Measurements from ENCODE around the gene RPL39L.

Gene RPL39L

DNA sequence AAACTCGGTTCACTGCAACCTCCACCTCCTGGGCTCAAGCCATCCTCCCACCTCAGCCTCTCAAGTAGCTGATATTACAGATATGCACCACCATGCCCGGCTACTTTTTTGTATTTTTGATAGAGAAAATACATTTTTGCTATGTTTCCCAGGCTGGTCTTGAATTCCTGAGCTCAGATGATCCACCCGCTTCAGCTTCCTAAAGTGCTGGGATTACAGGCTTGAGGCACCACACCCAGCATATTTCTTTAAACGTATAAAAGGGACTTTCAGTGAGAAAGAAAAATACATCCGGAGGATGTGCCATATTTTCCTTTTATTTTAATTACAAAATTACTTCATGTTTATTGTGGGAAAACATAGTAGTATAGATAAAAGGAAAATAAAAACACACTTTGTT lies 55.2 kb downstream of the RPL39L start:
- Histone ChIP-seq H3K27ac (ENCODE audit: insufficient read depth, low read length, poor library complexity, severe bottlenecking) (no peak overlapping the region), H3K4me1 (ENCODE audit: control insufficient read depth, insufficient read depth, low read length, poor library complexity, severe bottlenecking) (no peaks in the 10 kb centered on the region), H3K36me3 (ENCODE audit: control insufficient read depth, insufficient read depth, low read length) (no peaks in the 10 kb centered on the region), H3K4me3 (ENCODE audit: insufficient read depth, low read depth, low read length, poor library complexity, severe bottlenecking) (no peak overlapping the region), H3K9me3 (ENCODE audit: control insufficient read depth, low read length) (no peaks in the 10 kb centered on the region), H3K27me3 (replicated peaks; ENCODE audit: control insufficient read depth, insufficient read depth, low read length, poor library complexity, severe bottlenecking) (no peaks in the 10 kb centered on the region)
- DNase-seq, result no peak

DNA sequence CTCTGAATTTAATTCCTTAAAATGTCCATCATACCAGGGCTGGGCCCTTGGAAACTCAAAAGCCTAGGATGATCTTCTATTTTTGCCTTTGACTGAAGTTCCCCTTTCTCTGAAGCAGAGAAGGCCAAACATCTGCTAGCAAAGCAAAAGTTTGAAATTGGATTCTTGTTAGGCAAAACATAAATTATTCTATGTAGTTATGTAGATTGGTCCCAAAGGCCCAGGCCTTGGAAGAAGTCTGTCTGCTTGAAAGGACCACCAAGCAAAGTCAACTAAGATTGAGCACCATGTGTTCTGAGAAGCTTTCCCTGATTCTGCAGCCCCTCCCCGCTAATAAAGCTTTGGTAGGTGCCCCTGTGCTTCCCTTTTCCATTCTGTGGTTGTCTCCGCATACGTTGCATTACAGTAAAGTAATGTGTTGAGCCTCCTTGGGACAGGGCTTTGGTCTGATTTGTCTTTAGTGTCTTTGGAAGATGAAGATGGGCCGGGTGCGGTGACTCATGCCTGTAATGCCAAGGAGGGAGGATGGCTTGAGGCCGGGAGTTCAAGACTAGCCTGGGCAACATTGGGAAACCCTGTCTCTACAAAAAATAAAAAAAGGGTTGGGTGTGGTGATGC lies 56.4 kb downstream of the RPL39L start:
- H3K27ac ChIP-seq (ENCODE audit: insufficient read depth, low read length, poor library complexity, severe bottlenecking), result no peak overlapping the region
- no peaks in the 10 kb centered on the region for H3K27me3 ChIP-seq (replicated peaks; ENCODE audit: control insufficient read depth, insufficient read depth, low read length, poor library complexity, severe bottlenecking)
- H3K4me3 ChIP-seq (ENCODE audit: insufficient read depth, low read depth, low read length, poor library complexity, severe bottlenecking), result no peak overlapping the region
- peaks cover 2% of the 10 kb centered on the region for H3K36me3 ChIP-seq (ENCODE audit: control insufficient read depth, insufficient read depth, low read length)
- H3K4me1 ChIP-seq (ENCODE audit: control insufficient read depth, insufficient read depth, low read length, poor library complexity, severe bottlenecking), result no peaks in the 10 kb centered on the region
- DNase-seq, result no peak
- H3K9me3 ChIP-seq (ENCODE audit: control insufficient read depth, low read length), result no peaks in the 10 kb centered on the region

DNA sequence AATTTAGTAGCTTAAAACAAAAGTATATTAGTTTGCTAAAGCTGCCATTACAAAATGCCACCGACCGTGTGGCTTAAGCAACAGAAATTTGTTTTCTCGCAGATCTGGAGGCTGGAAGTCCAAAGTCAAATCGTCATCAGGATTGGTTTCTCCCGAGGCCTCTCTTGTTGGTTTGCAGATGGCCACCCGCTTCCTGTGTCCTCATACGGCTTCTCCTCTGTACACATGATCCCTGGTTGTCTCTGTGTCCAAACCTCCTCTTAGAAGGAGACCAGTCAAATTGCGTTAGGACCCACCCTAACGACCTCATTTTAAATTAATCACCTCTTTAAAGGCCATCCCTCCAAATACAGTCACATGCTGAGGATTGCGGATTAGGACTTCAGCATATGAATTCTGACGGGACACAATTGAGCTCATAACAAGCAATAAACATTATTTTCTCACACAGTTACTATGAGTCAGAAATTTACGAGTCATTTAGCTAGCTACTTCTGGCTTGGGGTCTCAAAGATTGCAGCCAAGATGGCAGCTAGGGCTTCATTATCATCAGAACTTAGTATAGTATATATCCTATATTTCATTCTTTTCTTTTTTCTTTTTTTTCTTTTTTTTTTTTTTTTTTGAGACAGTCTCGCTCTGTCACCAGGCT lies 58.4 kb downstream of the RPL39L start:
- H3K4me3 ChIP-seq (ENCODE audit: insufficient read depth, low read depth, low read length, poor library complexity, severe bottlenecking), result no peak overlapping the region
- H3K4me1 ChIP-seq (ENCODE audit: control insufficient read depth, insufficient read depth, low read length, poor library complexity, severe bottlenecking), result no peaks in the 10 kb centered on the region
- H3K27me3 ChIP-seq (replicated peaks; ENCODE audit: control insufficient read depth, insufficient read depth, low read length, poor library complexity, severe bottlenecking), result no peaks in the 10 kb centered on the region
- no peaks in the 10 kb centered on the region for H3K9me3 ChIP-seq (ENCODE audit: control insufficient read depth, low read length)
- DNase-seq, result no peak
- H3K27ac ChIP-seq (ENCODE audit: insufficient read depth, low read length, poor library complexity, severe bottlenecking), result no peak overlapping the region
- peaks cover 21% of the 10 kb centered on the region for H3K36me3 ChIP-seq (ENCODE audit: control insufficient read depth, insufficient read depth, low read length)

DNA sequence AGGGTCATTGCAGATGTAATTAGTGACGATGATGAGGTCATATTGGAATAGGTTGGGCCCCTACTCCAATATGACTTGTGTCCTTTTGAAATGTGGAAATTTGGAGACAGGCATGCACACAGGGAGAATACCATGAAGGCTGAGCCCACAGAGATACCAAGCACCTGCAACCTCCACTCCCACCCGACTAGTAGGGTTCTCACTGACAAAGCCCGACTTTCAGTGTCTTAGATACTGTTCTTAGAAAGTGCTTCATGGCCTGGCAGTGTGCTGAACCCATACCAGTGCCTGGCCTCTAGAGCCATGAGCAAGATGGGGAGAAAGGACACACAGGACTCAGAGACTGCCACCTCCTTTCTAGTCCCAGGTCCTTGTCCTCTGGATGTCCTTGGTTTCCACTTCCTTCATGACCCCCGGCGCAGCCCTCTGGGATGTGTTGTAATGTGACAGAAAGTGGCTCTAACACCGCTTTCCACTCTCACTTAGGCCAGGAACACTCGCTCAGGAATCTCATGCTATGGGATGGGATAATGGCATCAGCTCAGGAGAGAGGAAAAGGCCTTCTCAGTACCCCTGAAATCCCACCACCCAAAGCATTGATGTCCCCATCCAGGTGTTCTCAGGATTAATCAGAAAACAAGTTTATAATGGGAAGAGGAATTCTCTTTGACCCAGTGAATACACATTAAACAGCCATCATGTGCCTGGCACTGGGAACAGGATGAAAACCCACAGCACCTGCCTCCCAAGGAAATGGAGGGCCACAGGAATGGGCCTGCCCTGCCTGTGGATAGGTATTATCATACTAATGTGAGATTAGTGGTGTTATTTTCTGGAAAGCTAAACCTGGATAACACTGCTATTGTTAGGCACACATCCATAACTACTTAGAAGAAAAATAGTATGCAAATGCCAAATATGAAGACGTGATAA lies 59.9 kb downstream of the RPL39L start:
- Histone ChIP-seq H3K4me3 (ENCODE audit: insufficient read depth, low read depth, low read length, poor library complexity, severe bottlenecking) (no peak overlapping the region), H3K36me3 (ENCODE audit: control insufficient read depth, insufficient read depth, low read length) (peaks cover 36% of the 10 kb centered on the region), H3K9me3 (ENCODE audit: control insufficient read depth, low read length) (no peaks in the 10 kb centered on the region), H3K27me3 (replicated peaks; ENCODE audit: control insufficient read depth, insufficient read depth, low read length, poor library complexity, severe bottlenecking) (no peaks in the 10 kb centered on the region), H3K4me1 (ENCODE audit: control insufficient read depth, insufficient read depth, low read length, poor library complexity, severe bottlenecking) (no peaks in the 10 kb centered on the region), H3K27ac (ENCODE audit: insufficient read depth, low read length, poor library complexity, severe bottlenecking) (no peak overlapping the region)
- DNase-seq, result no peak

DNA sequence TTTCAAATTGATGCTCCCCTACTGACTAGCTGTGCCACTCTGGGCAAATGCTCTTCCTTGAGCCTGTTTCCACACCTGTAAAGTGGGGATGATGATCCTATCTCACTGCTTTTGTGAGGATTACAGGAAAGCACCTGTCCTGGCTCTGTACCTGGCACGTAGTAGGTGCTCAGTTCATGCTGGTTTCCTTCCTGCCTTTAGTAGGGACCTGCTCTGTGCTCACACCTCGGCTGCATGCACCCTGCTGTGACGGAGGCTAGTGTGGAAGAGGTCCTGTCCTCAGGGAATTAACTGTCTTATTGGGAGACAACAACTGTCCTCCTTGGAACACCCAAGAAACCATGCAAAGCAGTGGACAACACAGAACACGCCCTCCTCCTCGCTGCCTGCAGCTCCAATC lies 61.8 kb downstream of the RPL39L start:
- no peaks in the 10 kb centered on the region for H3K27me3 ChIP-seq (replicated peaks; ENCODE audit: control insufficient read depth, insufficient read depth, low read length, poor library complexity, severe bottlenecking)
- no peak overlapping the region for H3K4me3 ChIP-seq (ENCODE audit: insufficient read depth, low read depth, low read length, poor library complexity, severe bottlenecking)
- no peak overlapping the region for H3K27ac ChIP-seq (ENCODE audit: insufficient read depth, low read length, poor library complexity, severe bottlenecking)
- H3K36me3 ChIP-seq (ENCODE audit: control insufficient read depth, insufficient read depth, low read length), result peaks cover 54% of the 10 kb centered on the region
- H3K4me1 ChIP-seq (ENCODE audit: control insufficient read depth, insufficient read depth, low read length, poor library complexity, severe bottlenecking), result no peaks in the 10 kb centered on the region
- H3K9me3 ChIP-seq (ENCODE audit: control insufficient read depth, low read length), result no peaks in the 10 kb centered on the region
- no peak for DNase-seq

DNA sequence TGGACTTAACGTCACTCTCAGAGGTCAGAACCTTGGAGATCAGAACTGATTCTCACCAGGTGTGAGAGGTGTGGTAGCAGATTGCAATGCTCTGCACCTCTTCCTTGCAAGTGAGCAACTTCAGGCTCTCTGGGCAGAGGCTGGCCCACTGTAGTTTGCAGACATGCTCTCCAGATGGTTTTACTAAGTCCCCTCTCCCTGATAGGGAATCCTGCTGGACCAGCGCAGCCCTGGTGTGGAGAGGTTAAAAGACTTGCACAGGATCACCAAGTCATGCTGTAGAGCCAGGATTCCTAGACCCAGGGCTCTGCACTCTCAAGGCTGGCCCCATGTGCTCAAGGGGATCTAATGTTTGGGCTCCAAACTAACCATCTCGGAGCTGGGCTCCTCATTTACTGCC lies 62.2 kb downstream of the RPL39L start:
- no peaks in the 10 kb centered on the region for H3K9me3 ChIP-seq (ENCODE audit: control insufficient read depth, low read length)

DNA sequence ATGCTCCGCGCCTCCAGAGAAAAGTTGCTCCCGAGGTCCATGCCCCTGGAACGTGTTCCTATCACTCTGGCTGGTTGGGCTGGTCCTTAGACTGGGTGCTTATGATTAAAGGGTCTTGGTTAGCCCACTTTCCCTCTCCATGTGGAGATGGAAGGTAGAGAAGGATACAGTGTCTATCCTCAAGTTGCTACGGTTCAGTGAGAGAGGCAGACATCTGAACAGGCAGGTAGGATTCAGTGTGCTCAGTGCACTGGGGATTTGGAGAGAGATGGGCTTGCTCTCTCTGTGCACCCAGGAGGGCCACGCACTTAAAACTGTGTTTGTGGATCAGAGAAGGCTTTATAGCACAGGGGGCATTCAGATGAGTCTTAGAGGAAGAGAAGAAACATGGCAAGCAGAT lies 63.0 kb downstream of the RPL39L start:
- DNase-seq, result no peak
- no peaks in the 10 kb centered on the region for H3K4me1 ChIP-seq (ENCODE audit: control insufficient read depth, insufficient read depth, low read length, poor library complexity, severe bottlenecking)
- H3K27me3 ChIP-seq (replicated peaks; ENCODE audit: control insufficient read depth, insufficient read depth, low read length, poor library complexity, severe bottlenecking), result no peaks in the 10 kb centered on the region
- H3K4me3 ChIP-seq (ENCODE audit: insufficient read depth, low read depth, low read length, poor library complexity, severe bottlenecking), result no peak overlapping the region
- H3K36me3 ChIP-seq (ENCODE audit: control insufficient read depth, insufficient read depth, low read length), result peaks cover 57% of the 10 kb centered on the region
- no peaks in the 10 kb centered on the region for H3K9me3 ChIP-seq (ENCODE audit: control insufficient read depth, low read length)
- no peak overlapping the region for H3K27ac ChIP-seq (ENCODE audit: insufficient read depth, low read length, poor library complexity, severe bottlenecking)

More for the DNA sequence above, 62.2 kb downstream of the RPL39L start:
- H3K27me3 ChIP-seq (replicated peaks; ENCODE audit: control insufficient read depth, insufficient read depth, low read length, poor library complexity, severe bottlenecking), result no peaks in the 10 kb centered on the region
- peaks cover 57% of the 10 kb centered on the region for H3K36me3 ChIP-seq (ENCODE audit: control insufficient read depth, insufficient read depth, low read length)
- H3K4me3 ChIP-seq (ENCODE audit: insufficient read depth, low read depth, low read length, poor library complexity, severe bottlenecking), result no peak overlapping the region
- H3K4me1 ChIP-seq (ENCODE audit: control insufficient read depth, insufficient read depth, low read length, poor library complexity, severe bottlenecking), result no peaks in the 10 kb centered on the region
- no peak for DNase-seq
- no peak overlapping the region for H3K27ac ChIP-seq (ENCODE audit: insufficient read depth, low read length, poor library complexity, severe bottlenecking)

DNA sequence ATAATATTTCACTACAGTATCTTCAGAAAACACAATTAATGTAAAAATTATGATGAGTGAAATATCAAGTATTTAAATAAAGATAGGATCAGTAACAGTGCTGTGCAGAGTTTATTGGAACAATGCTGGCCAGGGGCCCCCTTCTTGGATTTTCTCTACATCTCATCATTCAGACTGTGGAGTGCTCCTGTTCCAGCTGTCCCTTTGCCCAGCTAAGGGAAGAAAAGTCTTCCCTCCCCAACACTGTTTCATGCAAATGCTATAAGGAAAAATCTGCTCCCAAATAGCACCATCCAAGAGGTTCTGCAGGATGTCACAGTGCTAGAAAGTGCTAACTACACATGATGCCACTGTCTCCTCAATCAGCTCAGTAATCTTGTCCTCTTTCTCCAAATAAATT lies 64.5 kb downstream of the RPL39L start:
- Histone ChIP-seq H3K4me3 (ENCODE audit: insufficient read depth, low read depth, low read length, poor library complexity, severe bottlenecking) (no peak overlapping the region), H3K4me1 (ENCODE audit: control insufficient read depth, insufficient read depth, low read length, poor library complexity, severe bottlenecking) (no peaks in the 10 kb centered on the region), H3K27me3 (replicated peaks; ENCODE audit: control insufficient read depth, insufficient read depth, low read length, poor library complexity, severe bottlenecking) (no peaks in the 10 kb centered on the region), H3K36me3 (ENCODE audit: control insufficient read depth, insufficient read depth, low read length) (peaks cover 70% of the 10 kb centered on the region), H3K9me3 (ENCODE audit: control insufficient read depth, low read length) (no peaks in the 10 kb centered on the region), H3K27ac (ENCODE audit: insufficient read depth, low read length, poor library complexity, severe bottlenecking) (no peak overlapping the region)
- no peak for DNase-seq

DNA sequence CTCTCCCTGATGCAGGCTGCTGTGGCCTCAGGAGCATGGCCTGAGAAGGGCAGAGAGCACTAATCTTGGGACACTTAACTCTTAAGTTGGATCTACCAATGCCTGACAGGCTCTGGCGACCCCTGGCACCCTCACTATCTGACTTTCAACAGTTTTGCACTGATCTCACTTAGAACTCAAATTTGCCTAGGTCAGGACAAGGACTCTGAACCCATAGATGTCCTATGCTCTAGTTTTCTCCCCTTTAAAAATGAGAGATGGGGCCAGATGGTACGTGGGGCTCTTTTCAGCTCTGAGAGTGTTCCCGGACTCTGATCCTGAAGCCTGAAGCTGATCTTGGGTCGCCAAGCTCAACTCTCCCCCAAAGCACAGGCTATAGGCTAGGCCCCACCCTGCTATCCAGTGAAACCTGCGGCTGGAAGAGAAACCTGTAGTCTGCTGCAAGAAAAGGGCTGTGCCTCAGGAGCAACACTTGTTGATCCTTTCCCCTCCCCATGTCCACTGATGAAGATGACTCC lies 65.7 kb downstream of the RPL39L start:
- no peak for DNase-seq
- peaks cover 79% of the 10 kb centered on the region for H3K36me3 ChIP-seq (ENCODE audit: control insufficient read depth, insufficient read depth, low read length)
- H3K4me3 ChIP-seq (ENCODE audit: insufficient read depth, low read depth, low read length, poor library complexity, severe bottlenecking), result no peak overlapping the region
- H3K4me1 ChIP-seq (ENCODE audit: control insufficient read depth, insufficient read depth, low read length, poor library complexity, severe bottlenecking), result no peaks in the 10 kb centered on the region
- no peaks in the 10 kb centered on the region for H3K27me3 ChIP-seq (replicated peaks; ENCODE audit: control insufficient read depth, insufficient read depth, low read length, poor library complexity, severe bottlenecking)
- H3K27ac ChIP-seq (ENCODE audit: insufficient read depth, low read length, poor library complexity, severe bottlenecking), result no peak overlapping the region
- H3K9me3 ChIP-seq (ENCODE audit: control insufficient read depth, low read length), result no peaks in the 10 kb centered on the region

DNA sequence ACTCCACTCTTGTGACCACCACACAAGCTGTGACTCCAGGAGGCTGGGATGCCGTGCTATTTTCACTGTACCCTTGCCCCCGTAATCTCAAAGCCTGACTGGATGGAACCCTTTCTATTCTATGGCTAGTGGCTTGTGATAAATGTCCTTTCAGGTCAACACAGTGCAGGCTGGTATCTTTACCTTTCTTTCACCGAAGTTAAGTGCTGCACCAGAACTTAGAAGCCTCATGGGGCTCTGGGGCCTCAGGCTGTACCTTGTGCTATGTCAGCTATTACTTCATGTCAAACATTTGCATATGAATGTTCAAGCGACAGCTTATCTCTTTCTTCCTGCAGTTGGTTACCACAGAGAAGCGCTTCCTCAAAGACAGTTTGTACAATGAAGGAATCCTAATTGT lies 66.8 kb downstream of the RPL39L start:
- Histone ChIP-seq H3K4me1 (ENCODE audit: control insufficient read depth, insufficient read depth, low read length, poor library complexity, severe bottlenecking) (no peaks in the 10 kb centered on the region), H3K27me3 (replicated peaks; ENCODE audit: control insufficient read depth, insufficient read depth, low read length, poor library complexity, severe bottlenecking) (no peaks in the 10 kb centered on the region), H3K4me3 (ENCODE audit: insufficient read depth, low read depth, low read length, poor library complexity, severe bottlenecking) (no peak overlapping the region), H3K9me3 (ENCODE audit: control insufficient read depth, low read length) (no peaks in the 10 kb centered on the region), H3K27ac (ENCODE audit: insufficient read depth, low read length, poor library complexity, severe bottlenecking) (no peak overlapping the region), H3K36me3 (ENCODE audit: control insufficient read depth, insufficient read depth, low read length) (peaks cover 78% of the 10 kb centered on the region)
- DNase-seq, result no peak

Measured in effector memory CD4-positive, alpha-beta T cell (primary cell).